GM18505 (cell line): ENCODE results near the gene CNTD1.

Experiments used
- ATAC-seq: cut with Tn5 transposase; IDR thresholded peaks from one replicate; pipeline ENCODE4 v1.9.1; 2021; ENCODE audit not compliant: unreplicated experiment
- POLR2A ChIP-seq: IDR thresholded peaks from 4 replicates; pipeline ENCODE4 v1.6.1; 2011; ENCODE audit warnings: borderline replicate concordance; ENCODE audit not compliant: insufficient read depth, insufficient read length; ENCODE audit errors: extremely low read depth

CNTD1 gene

DNA sequence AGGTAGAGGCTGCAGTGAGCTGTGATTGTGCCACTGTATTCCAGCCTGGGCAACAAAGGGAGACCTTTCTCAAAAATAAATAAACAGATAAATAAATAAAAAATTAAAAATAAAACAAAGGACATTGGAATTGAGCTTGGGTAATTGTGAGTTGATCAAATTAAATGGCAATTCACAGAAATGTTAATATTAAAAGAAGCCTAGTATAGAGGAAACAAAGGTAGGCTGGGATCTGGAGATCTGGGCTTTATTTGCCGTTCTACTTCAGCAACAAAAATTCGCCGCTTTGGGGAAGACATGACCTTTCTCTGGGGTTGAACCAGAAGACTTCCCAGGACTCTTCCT lies 25.7 kb upstream of the CNTD1 start:
- ATAC-seq: no peak
- no peak for TF ChIP-seq POLR2A

GRCh38 chr17:42773290-42774035 lies 25.2 kb upstream of the CNTD1 start, which contains the start of gene VPS25:
Gene VPS25, plus strand, starts transcription at chr17:42773449. Its CDS starts 27 bp downstream, at chr17:42773476.
- no peak for ATAC-seq
- peak; percentile 97 for TF ChIP-seq POLR2A

- TF ChIP-seq POLR2A: no peak
- no peak for ATAC-seq
These were observed 24.5 kb upstream of the CNTD1 start for GRCh38 chr17:42774066-42774745.

- TF ChIP-seq POLR2A: no peak
- ATAC-seq: no peak
These were observed 23.0 kb upstream of the CNTD1 start for GRCh38 chr17:42775534-42776098.

GRCh38 chr17:42778570-42778969 lies 20.1 kb upstream of the CNTD1 start:
- no peak for ATAC-seq

GRCh38 chr17:42779304-42779935 lies 19.2 kb upstream of the CNTD1 start:
- no peak for TF ChIP-seq POLR2A
- no peak for ATAC-seq

More at GRCh38 chr17:42778570-42778969, 20.1 kb upstream of the CNTD1 start:
- no peak for TF ChIP-seq POLR2A

DNA sequence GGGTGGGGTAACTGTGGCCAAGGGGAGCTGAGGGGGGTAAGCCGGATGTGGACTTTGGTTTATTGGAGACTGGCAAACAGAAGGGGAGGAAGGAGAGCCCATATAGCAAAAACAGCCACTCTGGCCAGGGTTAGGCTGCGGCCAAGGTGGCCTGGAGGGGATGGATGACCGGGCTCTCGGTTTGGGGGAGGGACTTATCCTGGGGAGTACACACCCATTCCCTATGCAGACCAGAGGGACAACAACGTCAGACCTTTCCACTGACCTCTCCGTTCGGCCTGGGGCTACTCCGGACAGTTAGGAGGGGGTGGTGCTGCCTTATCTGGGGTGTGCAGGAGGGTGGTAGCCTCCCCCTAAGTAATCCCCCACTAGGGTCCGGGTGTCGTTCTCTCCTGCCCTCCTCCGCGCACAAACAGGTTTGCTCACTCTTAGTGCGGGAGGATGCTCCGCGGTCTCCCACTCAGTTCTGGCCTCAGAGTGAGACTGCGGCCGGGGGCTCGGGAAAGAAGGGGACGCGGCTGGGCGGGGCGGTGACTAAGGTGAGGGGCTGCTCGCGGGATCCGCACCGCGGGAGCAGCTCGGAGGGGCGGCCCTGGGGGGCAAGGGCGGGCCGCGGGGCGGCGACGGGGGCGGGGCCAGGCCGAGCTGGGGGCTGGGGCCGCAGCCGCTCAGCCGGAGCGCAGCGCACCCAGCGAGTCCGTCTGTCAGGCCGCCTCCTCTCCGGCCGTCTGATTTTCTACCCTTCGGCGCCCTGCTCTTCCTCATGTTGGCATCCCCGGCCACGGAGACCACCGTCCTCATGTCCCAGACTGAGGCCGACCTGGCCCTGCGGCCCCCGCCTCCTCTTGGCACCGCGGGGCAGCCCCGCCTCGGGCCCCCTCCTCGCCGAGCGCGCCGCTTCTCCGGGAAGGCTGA lies 18.5 kb upstream of the CNTD1 start, which contains the start of gene WNK4:
WNK4 (plus strand) TSS at position 675 of the 915 bp plus-strand sequence; CDS start at position 764, 89 bp downstream.
- no peak for ATAC-seq
- TF ChIP-seq POLR2A: no peak

- no peak for ATAC-seq
- no peak for TF ChIP-seq POLR2A
These were observed 17.6 kb upstream of the CNTD1 start for GRCh38 chr17:42780851-42781638.

DNA sequence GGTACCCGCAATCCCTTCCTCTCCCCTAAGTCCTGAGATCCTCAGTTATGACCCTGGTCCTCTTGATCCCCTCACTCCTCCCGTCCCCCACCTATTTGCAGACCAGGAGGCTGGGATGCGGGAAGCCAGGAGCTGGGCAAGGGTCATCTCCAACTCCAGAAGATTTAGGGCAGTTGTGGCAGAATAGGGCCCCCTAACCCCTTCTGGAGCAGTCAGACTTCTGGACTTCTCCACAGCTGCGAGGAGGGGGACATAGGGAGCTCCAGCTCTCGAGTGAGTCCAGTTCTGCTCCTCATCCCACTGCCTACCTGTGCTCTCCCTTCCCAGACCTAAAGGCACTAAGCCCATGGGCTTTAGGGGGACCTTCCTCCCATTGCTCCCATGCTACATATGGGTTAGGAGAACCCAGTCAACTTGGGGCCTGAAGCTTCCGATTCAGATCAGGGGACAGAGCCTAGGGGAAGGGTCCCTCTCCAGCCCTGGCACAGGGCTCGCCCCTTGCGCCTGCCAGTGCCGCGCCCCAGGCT lies 17.0 kb upstream of the CNTD1 start:
- no peak for TF ChIP-seq POLR2A
- ATAC-seq: no peak

GRCh38 chr17:42782166-42783061 lies 16.2 kb upstream of the CNTD1 start:
- ATAC-seq: no peak
- no peak for TF ChIP-seq POLR2A
